Endodermal cell (in vitro differentiated cells): ENCODE measurements around the gene EIF3I. TPM values are rescaled to one million over a fixed set of nuclear protein-coding genes. Genes with fewer than 3 reads are reported as not detected.

ENCODE experiments used
- DNase-seq: peaks from one replicate; pipeline ENCODE4 v3.0.0-alpha.2; 2017
- H3K27ac ChIP-seq: 2 replicates; pipeline ENCODE4 v1.5.1; 2013; ENCODE audit warnings: mild to moderate bottlenecking, low read depth, low read length, moderate library complexity
- H3K27me3 ChIP-seq: 2 replicates; pipeline ENCODE4 v1.6.1; 2013; ENCODE audit warnings: mild to moderate bottlenecking, low read length, moderate library complexity; ENCODE audit not compliant: insufficient read depth, control insufficient read depth, poor library complexity, severe bottlenecking
- H3K36me3 ChIP-seq: 2 replicates; pipeline ENCODE4 v1.7.0; 2013; ENCODE audit warnings: mild to moderate bottlenecking, low read length, moderate library complexity; ENCODE audit not compliant: control insufficient read depth, insufficient read depth
- H3K4me1 ChIP-seq: one replicate; pipeline ENCODE4 v1.7.0; 2013; ENCODE audit warnings: low read length; ENCODE audit not compliant: control insufficient read depth, insufficient read depth
- H3K4me3 ChIP-seq: 2 replicates; pipeline ENCODE4 v1.5.1; 2013; ENCODE audit warnings: mild to moderate bottlenecking, low read length, moderate library complexity
- H3K9ac ChIP-seq: 2 replicates; pipeline ENCODE4 v1.6.1; 2013; ENCODE audit warnings: mild to moderate bottlenecking, low read length, moderate library complexity; ENCODE audit not compliant: poor library complexity, severe bottlenecking; ENCODE audit errors: extremely low read depth
- H3K9me3 ChIP-seq: 2 replicates; pipeline ENCODE4 v1.6.1; 2013; ENCODE audit warnings: mild to moderate bottlenecking, low read length, moderate library complexity; ENCODE audit not compliant: control insufficient read depth
- H3K27ac Mint-ChIP-seq: 2 replicates; pipeline ENCODE4 v1.8.0; 2020; ENCODE audit warnings: mixed read lengths
- H3K27me3 Mint-ChIP-seq: 2 replicates; pipeline ENCODE4 v1.8.0; 2021; ENCODE audit warnings: mild to moderate bottlenecking, mixed read lengths; ENCODE audit not compliant: insufficient read depth
- H3K36me3 Mint-ChIP-seq: 2 replicates; pipeline ENCODE4 v1.8.0; 2020; ENCODE audit warnings: low read depth, mixed read lengths
- H3K4me1 Mint-ChIP-seq: 2 replicates; pipeline ENCODE4 v1.8.0; 2020; ENCODE audit warnings: mixed read lengths
- H3K4me3 Mint-ChIP-seq: 2 replicates; pipeline ENCODE4 v1.8.0; 2020; ENCODE audit warnings: mild to moderate bottlenecking, moderate library complexity, mixed read lengths
- H3K9me3 Mint-ChIP-seq: 2 replicates; pipeline ENCODE4 v1.8.0; 2020; ENCODE audit warnings: mild to moderate bottlenecking, mixed read lengths
- CTCF ChIP-seq: fragments of 200-600 bp; sonication (generic); conservative IDR thresholded peaks from 2 replicates; pipeline ENCODE4 v1.5.0; 2021; ENCODE audit warnings: antibody characterized with exemption, mild to moderate bottlenecking
- WGBS, 2 experiments: methylation state at CpG; one replicate each; pipeline versions ENCODE4 v1.1.5 to v1.1.7; 2013; ENCODE audit warnings: missing lambda C conversion rate in 2 of 2, mixed read lengths in 1 of 2; ENCODE audit not compliant: insufficient coverage in 1 of 2, insufficient read length in 1 of 2; 5-methylcytosine and 5-hydroxymethylcytosine counted together
- total RNA-seq, 2 donors: library from RNA; stranded (reverse); fragmentation: NEBNext Ultra II Directional in 1 of 2; extraction: Animal tissue kit (Norgen Biotek cat#: 25700) in 1 of 2; gene quantifications; 2 replicates in 1 of 2; 3 replicates in 1 of 2; pipeline ENCODE4 v1.2.1, GENCODE V29; 2021

EIF3I gene
- total RNA-seq, 2 donors from 2014 or later: 194 to 198 TPM

GRCh38 chr1:32199043-32199716 is 23.0 kb upstream of the EIF3I start:
- Histone ChIP-seq H3K27me3 (no peaks in the 10 kb centered on the region), H3K9me3 (no peaks in the 10 kb centered on the region), H3K27ac (no peak overlapping the region), H3K4me3 (no peak overlapping the region), H3K36me3 (peaks cover 43% of the 10 kb centered on the region), H3K4me1 (no peaks in the 10 kb centered on the region), H3K9ac (no peak overlapping the region)
- no peak for DNase-seq
- H3K27ac Mint-ChIP-seq: peak overlapping the region; percentile 26
- H3K9me3 Mint-ChIP-seq: no peaks in the 10 kb centered on the region
- H3K4me3 Mint-ChIP-seq: no peak overlapping the region
- 81 to 83% methylated on average over 3 to 4 of the region's 4 CpGs for WGBS, 2 experiments
- H3K4me1 Mint-ChIP-seq: peaks cover 17% of the 10 kb centered on the region
- peaks cover 3% of the 10 kb centered on the region for H3K27me3 Mint-ChIP-seq
- TF ChIP-seq CTCF: no peak
- H3K36me3 Mint-ChIP-seq: peaks cover 33% of the 10 kb centered on the region

GRCh38 chr1:32199717-32200072 is 22.5 kb upstream of the EIF3I start:
- Mint-ChIP-seq H3K27me3 (peaks cover 7% of the 10 kb centered on the region), H3K4me3 (peak overlapping the region; percentile 59), H3K27ac (no peak overlapping the region), H3K36me3 (peaks cover 28% of the 10 kb centered on the region), H3K4me1 (peaks cover 17% of the 10 kb centered on the region), H3K9me3 (no peaks in the 10 kb centered on the region)
- peak overlapping the region; percentile 86 for H3K27ac ChIP-seq
- H3K4me1 ChIP-seq: no peaks in the 10 kb centered on the region
- H3K9me3 ChIP-seq: no peaks in the 10 kb centered on the region
- H3K4me3 ChIP-seq: peak overlapping the region; percentile 90
- WGBS, 2 experiments: 57% methylated on average over 5 of the region's 6 CpGs; no CpG with 5 or more reads in 1 of the 2 experiments
- TF ChIP-seq CTCF: no peak
- peak overlapping the region; percentile 72 for H3K9ac ChIP-seq
- no peak for DNase-seq
- H3K27me3 ChIP-seq: no peaks in the 10 kb centered on the region
- peaks cover 38% of the 10 kb centered on the region for H3K36me3 ChIP-seq

DNA sequence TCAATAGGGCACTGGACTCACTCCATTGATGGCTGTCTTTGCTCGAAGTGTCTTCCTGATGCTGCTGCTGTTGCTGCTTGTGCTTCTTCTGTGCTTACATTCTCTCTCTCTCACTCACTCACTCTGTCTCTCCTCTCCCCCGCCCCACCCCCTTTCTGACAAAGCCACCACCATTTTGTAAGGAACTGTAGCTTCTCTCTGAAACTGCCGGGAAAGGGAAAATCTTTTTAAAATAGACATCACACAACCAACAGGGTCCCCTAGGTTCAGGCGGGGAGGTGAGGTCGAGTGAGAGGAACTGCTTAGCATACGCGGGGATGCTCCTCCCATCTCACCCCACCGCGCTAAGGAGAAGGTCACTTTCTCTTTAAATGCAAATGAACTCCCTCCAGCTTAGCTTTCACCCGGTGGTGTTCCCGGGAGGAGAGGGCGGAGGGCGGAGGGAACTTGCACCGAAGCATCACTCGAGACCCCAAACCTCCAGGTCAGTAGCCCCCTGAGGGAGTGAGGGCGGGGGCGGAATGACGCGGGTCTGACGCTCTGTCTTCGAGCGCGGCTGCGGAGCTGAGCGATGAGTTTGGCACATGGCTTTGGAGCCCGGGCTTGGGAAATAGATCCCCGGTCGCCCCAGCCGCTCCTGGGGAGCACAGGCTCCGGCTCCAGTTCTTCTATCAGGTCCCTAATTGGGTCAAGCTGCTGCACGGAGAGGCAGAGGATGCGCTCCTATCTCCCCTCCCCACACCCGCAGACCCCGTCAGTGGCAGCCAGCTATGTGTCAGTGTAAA is 21.8 kb upstream of the EIF3I start, which contains the start of gene CCDC28B:
Gene CCDC28B, plus strand, starts transcription at position 370 of the 785 bp plus-strand sequence. CDS start 1,341 bp downstream, outside the sequence.
- peaks cover 17% of the 10 kb centered on the region for H3K4me1 Mint-ChIP-seq
- peaks cover 10% of the 10 kb centered on the region for H3K27me3 Mint-ChIP-seq
- H3K4me3 Mint-ChIP-seq: peak within 1 kb of the TSS; percentile 59
- Histone ChIP-seq H3K9me3 (no peaks in the 10 kb centered on the region), H3K4me1 (no peaks in the 10 kb centered on the region), H3K27ac (peak within 1 kb of the TSS; percentile 86), H3K27me3 (no peaks in the 10 kb centered on the region), H3K9ac (peak within 1 kb of the TSS; percentile 72), H3K4me3 (peak within 1 kb of the TSS; percentile 90), H3K36me3 (peaks cover 31% of the 10 kb centered on the region)
- H3K36me3 Mint-ChIP-seq: peaks cover 21% of the 10 kb centered on the region
- 0 to 1% methylated on average over 15 to 33 of the region's 34 CpGs for WGBS, 2 experiments
- peak; percentile 89 for DNase-seq
- TF ChIP-seq CTCF: no peak
- peak within 1 kb of the TSS; percentile 90 for H3K27ac Mint-ChIP-seq
- H3K9me3 Mint-ChIP-seq: no peaks in the 10 kb centered on the region
